Fibroblast of pulmonary artery (primary cell): ENCODE results near the gene LINGO3.

ENCODE experiments used
- DNase-seq: peaks from one replicate; pipeline ENCODE4 v3.0.0-alpha.2; 2010; ENCODE audit warnings: low read depth
- H3K4me3 ChIP-seq: replicated peaks from 2 replicates; pipeline ENCODE4 v1.5.1; 2011; ENCODE audit warnings: low read depth, mild to moderate bottlenecking, control low read depth, low read length, moderate library complexity
- CTCF ChIP-seq: IDR thresholded peaks from 2 replicates; pipeline ENCODE4 v1.5.1; 2011; ENCODE audit warnings: mild to moderate bottlenecking, control low read depth, low read length, inconsistent platforms; ENCODE audit errors: missing control alignments

Gene LINGO3

GRCh38 chr19:2291185-2291751 lies 16.7 kb downstream of the LINGO3 start:
- DNase-seq, result no peak
- no peak overlapping the region for H3K4me3 ChIP-seq
- TF ChIP-seq CTCF, result no peak

- no peak overlapping the region for H3K4me3 ChIP-seq
- DNase-seq, result no peak
- TF ChIP-seq CTCF, result no peak
These were observed 17.3 kb downstream of the LINGO3 start for GRCh38 chr19:2290441-2291184.

GRCh38 chr19:2289714-2290435 lies 18.1 kb downstream of the LINGO3 start:
- H3K4me3 ChIP-seq, result no peak overlapping the region
- DNase-seq, result no peak
- TF ChIP-seq CTCF, result no peak

- DNase-seq, result no peak
- H3K4me3 ChIP-seq, result no peak overlapping the region
- no peak for TF ChIP-seq CTCF
These were observed 18.9 kb downstream of the LINGO3 start for GRCh38 chr19:2288818-2289713.

- H3K4me3 ChIP-seq, result no peak overlapping the region
- no peak for DNase-seq
- TF ChIP-seq CTCF, result no peak
These were observed 19.6 kb downstream of the LINGO3 start for GRCh38 chr19:2288338-2288817.

- DNase-seq, result no peak
- no peak overlapping the region for H3K4me3 ChIP-seq
- TF ChIP-seq CTCF, result no peak
These were observed 20.2 kb downstream of the LINGO3 start for GRCh38 chr19:2287585-2288337.
